Measurements from ENCODE around the gene COL4A6.

COL4A6 gene

GRCh38 chrX:108270739-108271396 lies 167.4 kb downstream of the COL4A6 start:
- DNase-seq (ENCODE audit: low spot score): no peak

- DNase-seq (ENCODE audit: low spot score): no peak
Observed at GRCh38 chrX:108270280-108270679, 167.9 kb downstream of the COL4A6 start.

- no peak for DNase-seq (ENCODE audit: low spot score)
Observed at GRCh38 chrX:108268434-108269080, 169.7 kb downstream of the COL4A6 start.

GRCh38 chrX:108267557-108267956 lies 170.7 kb downstream of the COL4A6 start:
- DNase-seq (ENCODE audit: low spot score): no peak

- DNase-seq (ENCODE audit: low spot score): no peak
Observed at GRCh38 chrX:108264376-108264775, 173.8 kb downstream of the COL4A6 start.

- DNase-seq (ENCODE audit: low spot score): no peak
Observed at GRCh38 chrX:108261549-108262203, 176.5 kb downstream of the COL4A6 start.

DNA sequence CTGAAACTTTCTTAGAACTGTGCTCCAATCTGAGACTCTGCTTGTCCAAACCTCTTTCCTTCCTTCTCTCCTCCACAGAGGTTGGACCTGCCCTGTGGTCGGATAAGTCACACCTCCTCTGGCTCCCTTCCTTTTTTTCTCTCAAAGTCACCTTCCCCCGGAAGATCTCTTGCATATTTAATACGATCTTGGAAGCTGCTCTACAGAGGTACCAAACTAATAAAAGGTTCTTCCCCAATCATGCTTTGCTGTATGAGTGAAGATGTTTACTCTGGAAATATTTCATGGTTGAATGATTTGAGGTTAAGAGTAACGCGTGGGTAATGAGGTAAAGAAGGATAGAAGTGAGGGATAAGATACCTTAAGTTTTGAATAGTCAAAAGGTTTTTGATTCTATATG lies 180.7 kb downstream of the COL4A6 start:
- DNase-seq (ENCODE audit: low spot score): no peak

- no peak for DNase-seq (ENCODE audit: low spot score)
Observed at GRCh38 chrX:108254636-108255035, 183.6 kb downstream of the COL4A6 start.

DNA sequence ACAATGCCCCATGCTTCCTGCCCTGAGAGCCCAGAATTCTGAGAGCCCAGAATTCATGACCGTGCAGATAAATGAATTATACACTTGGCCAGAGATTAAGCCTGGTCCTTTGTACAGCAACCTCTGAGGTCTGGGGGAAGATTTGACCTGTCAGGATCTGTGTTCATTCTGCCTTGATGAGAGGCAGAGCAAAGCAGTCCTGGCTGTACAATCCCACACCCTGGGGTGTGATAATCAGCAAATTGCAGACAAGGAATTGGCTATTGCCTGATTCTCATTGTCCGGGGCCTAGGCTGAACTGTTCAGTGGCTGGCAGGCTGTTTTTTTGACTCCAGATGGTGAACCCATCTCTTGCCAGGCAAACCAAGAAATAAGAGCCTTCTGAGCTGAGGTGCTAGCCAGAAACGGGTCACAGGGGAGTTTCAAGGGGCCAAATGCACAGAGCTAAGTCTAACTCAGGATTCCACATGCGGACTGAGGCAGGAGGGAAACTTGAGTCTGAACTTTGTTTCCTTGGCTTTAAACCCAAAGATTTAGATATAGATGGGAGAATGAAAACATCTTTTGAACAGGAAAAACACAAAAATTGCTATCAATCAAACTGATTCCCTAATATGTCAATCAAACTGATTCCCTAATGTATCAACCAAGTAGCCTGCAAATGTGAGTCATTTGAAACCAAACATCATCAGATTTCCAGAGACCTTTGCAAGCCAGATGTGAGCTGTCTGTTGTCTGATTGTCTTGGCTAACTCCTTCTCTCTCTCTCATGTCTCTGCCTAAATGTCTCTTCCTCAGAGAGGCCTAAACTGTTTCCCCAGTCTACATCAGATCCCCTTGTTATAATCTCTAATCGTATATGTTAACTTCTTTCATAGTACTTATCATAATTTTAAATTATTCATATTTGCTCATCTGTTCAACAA lies 187.3 kb downstream of the COL4A6 start:
- DNase-seq (ENCODE audit: low spot score): no peak

GRCh38 chrX:108246304-108246954 lies 191.8 kb downstream of the COL4A6 start:
- no peak for DNase-seq (ENCODE audit: low spot score)

DNA sequence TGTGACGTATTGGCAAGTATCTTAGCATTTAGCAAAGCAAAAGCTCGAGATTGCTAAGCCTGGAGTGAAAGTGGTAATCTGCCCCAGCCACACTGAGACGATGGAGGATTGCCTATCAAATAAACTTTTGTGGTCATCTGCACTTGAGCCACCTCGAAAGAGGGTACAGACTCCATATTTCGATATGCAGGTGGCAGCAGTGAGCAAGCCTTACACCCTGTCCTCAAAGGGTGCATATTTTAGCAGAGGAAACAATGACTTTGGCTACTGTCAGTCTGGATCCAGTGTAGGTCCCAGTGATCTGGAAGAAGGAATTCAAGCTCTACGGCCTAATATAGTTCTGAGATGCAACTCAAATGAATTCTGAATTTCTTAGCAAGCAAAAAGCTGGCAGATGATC lies 192.8 kb downstream of the COL4A6 start:
- DNase-seq (ENCODE audit: low spot score): no peak

DNA sequence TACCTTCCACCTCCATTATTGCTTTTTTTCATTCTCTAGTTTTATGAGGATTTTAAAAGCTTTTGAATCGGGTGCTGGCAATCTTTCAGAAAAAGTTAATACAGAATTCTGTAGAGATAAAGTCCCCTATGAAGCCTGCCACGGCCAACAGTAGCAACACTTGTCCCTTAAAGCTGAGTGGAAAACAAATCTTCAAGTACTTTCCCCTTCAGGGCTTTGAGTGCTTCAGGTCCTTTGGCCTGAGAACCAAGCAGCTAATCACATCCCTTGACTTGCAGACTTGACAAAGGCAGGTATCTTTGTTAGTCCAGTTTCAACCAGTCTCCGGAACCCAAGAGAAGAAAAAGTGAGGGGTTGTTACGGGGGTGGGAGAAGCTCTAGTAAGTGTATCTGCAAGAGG lies 202.2 kb downstream of the COL4A6 start:
- no peak for DNase-seq (ENCODE audit: low spot score)

GRCh38 chrX:108230574-108230973 lies 207.6 kb downstream of the COL4A6 start:
- DNase-seq (ENCODE audit: low spot score): no peak

DNA sequence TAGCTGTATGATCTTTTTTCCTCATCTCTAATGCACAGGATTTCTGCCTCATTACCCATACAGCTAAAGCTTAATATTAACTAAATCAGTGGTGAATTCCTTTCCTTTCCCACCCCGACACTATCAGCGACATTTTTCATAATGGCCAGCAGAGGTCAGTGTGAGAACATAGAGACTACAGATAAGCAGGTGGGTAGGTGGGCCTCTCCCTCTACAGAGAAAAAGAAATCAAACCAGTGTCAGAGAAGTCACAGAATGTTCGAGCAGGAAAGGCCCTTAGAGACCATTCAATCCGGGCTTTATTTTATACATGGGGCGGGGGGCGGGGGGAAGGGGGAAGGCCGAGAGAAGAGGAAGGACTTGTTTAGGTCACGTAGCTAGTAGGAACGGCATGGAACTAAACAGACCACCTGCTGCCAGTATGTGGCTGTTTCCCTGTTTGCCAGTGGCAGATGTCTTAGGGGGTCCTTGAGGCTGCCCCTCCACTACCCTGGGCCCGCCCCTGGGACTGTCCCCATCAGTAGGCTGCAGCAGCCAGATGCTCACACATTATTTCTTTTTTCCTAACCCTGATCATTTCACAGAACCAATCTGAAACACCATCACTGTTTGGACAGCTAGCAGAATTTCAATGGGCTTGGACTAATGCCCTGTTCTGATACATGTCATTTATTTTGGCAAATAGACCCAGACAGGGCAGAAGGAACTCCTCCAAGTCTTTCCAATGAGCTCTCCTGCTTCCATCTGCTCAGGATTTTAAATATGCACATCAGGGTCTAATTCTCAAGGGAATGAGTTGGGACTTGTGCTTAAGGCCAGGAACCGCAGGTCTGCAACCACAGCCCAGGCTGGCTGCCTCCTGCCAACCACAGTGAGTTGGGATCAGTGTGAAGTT lies 213.2 kb downstream of the COL4A6 start:
- peak; percentile 31 for DNase-seq (ENCODE audit: low spot score)

- DNase-seq (ENCODE audit: low spot score): no peak
Observed at GRCh38 chrX:108224218-108224617, 214.0 kb downstream of the COL4A6 start.

DNA sequence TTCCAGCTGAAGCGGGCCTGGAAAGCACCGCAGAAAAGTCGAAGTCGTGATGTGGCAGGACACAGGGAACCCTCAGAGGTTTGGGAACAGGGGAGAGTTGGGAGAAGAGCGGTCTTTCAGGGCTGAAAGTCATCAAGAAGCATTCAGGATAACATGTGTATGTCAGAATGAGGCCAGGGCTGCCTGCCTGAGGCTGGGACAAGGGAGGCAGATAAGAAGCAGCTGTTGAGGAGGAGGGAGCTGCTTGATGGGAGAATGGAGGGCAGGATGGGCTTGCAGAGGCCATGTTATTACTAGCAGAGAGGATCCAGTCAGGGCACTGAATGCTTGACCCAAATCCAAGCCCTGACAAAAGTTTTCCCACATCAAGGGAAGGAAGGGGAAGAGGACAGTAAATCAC lies 214.6 kb downstream of the COL4A6 start:
- no peak for DNase-seq (ENCODE audit: low spot score)

DNA sequence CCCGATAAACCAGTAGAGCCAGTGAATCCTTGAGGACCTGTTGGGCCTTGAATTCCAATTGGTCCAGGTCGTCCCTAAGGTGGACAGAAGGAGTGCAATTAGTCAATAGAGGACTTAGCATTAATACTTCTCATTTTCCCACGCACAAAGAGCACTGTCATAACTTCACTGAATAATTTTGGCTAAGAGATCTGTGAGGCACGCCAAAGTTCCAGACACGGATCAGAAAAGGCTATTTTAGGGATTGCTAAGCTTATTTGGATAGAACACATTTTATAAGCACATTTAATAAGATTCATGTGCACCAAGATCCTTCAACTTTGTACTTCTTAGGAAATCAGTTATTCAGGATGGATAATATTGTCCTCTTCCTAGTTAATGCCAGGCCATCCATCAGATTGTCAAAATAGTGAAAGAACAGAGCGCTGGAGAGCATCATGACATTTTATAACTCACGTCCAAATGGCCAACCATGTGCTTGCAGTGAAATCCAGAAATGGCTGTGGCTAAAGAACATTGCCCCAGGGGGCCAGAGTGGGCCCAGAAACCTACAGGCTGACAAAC lies 216.8 kb downstream of the COL4A6 start:
- no peak for DNase-seq (ENCODE audit: low spot score)

DNA sequence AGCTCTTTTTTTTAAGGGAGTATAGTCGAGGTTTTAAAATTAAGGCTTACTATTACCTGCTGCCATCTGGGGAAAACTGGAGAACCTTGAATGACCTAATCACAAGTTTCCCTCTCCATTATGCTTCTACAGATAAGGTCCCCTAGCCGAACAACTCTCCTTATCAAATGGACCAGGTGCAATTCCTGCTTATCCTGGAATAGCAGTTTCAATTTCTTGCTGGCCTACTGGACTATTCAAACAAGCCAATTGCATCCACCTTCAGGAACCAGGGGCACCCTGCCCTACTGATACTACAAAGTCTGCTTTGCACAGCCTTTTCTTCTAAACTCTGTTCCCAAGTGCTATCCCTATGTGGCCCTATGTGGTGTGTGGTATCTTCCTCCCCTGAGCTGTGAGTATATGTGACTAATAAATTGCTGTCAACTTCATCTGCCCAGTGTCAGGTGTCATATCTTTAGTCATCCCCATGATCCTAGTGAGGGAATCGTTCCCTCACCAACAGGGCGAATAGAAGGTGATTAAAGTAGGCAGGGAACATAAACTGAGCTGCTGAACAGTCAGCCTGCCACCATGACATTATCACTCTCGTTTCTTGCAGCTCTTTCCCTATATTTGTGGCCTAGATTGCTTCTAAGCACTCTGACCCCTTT lies 218.1 kb downstream of the COL4A6 start:
- no peak for DNase-seq (ENCODE audit: low spot score)

- no peak for DNase-seq (ENCODE audit: low spot score)
Observed at GRCh38 chrX:108217876-108218275, 220.3 kb downstream of the COL4A6 start.
